K562 (cell line): ENCODE data around the gene ADI1. TPM values are rescaled to one million over a fixed set of nuclear protein-coding genes. Genes with fewer than 3 reads are reported as not detected.

Source experiments
- CXXC5 ChIP-seq: fragments of 250-450 bp; sonication (Bioruptor Pico); IDR thresholded peaks from 2 replicates; pipeline ENCODE4 v1.8.0; 2022; ENCODE audit warnings: inconsistent platforms, mild to moderate bottlenecking, moderate library complexity
- ESRRB ChIP-seq: fragments of 250-450 bp; sonication (Bioruptor Pico); IDR thresholded peaks from 2 replicates; pipeline ENCODE4 v1.5.0; 2020; ENCODE audit warnings: mild to moderate bottlenecking, moderate library complexity, borderline replicate concordance
- KLF10 ChIP-seq: fragments of 250-450 bp; sonication (Bioruptor Pico); IDR thresholded peaks from 2 replicates; pipeline ENCODE4 v1.6.1; 2021; ENCODE audit warnings: matching md5 sums
- MBD2 ChIP-seq: sonication (generic); IDR thresholded peaks from 2 replicates; pipeline ENCODE4 v1.6.1; 2016; ENCODE audit warnings: low read depth, borderline replicate concordance
- MLLT1 ChIP-seq, 2 experiments: fragments of 450-650 bp; IDR thresholded peaks; 2 replicates each; pipeline ENCODE4 v1.6.1; 2016
- POLR2A ChIP-seq: fragments of 450-650 bp; conservative IDR thresholded peaks from 2 replicates; pipeline ENCODE4 v1.6.1; 2016
- TAF1 ChIP-seq: IDR thresholded peaks from 2 replicates; pipeline ENCODE4 v1.6.1; 2011; ENCODE audit warnings: mild to moderate bottlenecking, low read length, moderate library complexity; ENCODE audit not compliant: insufficient read depth, control insufficient read depth, severe bottlenecking; ENCODE audit errors: extremely low read depth
- ZNF639 ChIP-seq, 2 experiments: fragments of 200-800 bp in 1 of 2; sonication (Bioruptor generic) in 1 of 2; sonication (generic) in 1 of 2; formaldehyde crosslinking in 1 of 2; IDR thresholded peaks in 1 of 2; conservative IDR thresholded peaks in 1 of 2; 2 replicates each; pipeline versions ENCODE4 v1.5.0 to v1.6.1; 2016 to 2020; ENCODE audit warnings: missing compliant biosample characterization in 1 of 2, missing genetic modification characterization in 1 of 2, missing genetic modification reagents in 1 of 2
- polyA plus RNA-seq, 8 experiments: library from polyadenylated mRNA; depleted of rRNA in 4 of 8; stranded (reverse) in 5 of 8; unstranded in 3 of 8; fragments of >200 nt; fragmentation: Nextera tagmentation in 2 of 8; fragmentation: Illumina TruSeq in 1 of 8; extraction: Ambion mirVana in 2 of 8; extraction: Trizol in 1 of 8; gene quantifications; 2 replicates each; pipeline versions ENCODE4 v1.2.1 to v1.2.3, GENCODE V29; 2011 to 2014; ENCODE audit warnings: inconsistent platforms in 1 of 8, missing spikeins in 1 of 8
- total RNA-seq, 7 experiments: library from RNA; depleted of rRNA in 6 of 7; stranded (reverse); fragments of >200 nt in 6 of 7; fragmentation: Illumina TruSeq in 2 of 7; extraction: Trizol in 2 of 7; gene quantifications; 2 replicates each; pipeline versions ENCODE4 v1.2.1 to v1.2.3, GENCODE V29; 2011 to 2021; ENCODE audit warnings: low replicate concordance in 1 of 7

The ADI1 gene
- total and polyA plus RNA-seq, 9 of the 15 experiments (the other 6 are each of a cell fraction or from before 2014, with no cell fraction given): 6.1 to 51.0 (median 27.1) TPM

- TF ChIP-seq ZNF639 (CRISPR knock-in tag; conservative IDR thresholded peaks at IDR 0.05 in 1 of 2, IDR thresholded peaks at IDR 0.05 in 1 of 2) (peak in 1 of 2 experiments; percentile 76; a peak in 2 of 4 replicates), ESRRB (CRISPR knock-in tag) (0 out of 2 replicates have a peak, but pooled peaks have one; percentile 44), CXXC5 (CRISPR knock-in tag) (peak; percentile 71), TAF1 (peak; percentile 89), POLR2A (peak; percentile 95), MBD2 (peak; percentile 67; the same call in 1 of the 2 replicates), KLF10 (no peak), MLLT1 (IDR thresholded peaks at IDR 0.05) (peak in 1 of 2 experiments; percentile 39; a peak in 1 of 4 replicates)
Measured at GRCh38 chr2:3558205-3559014, 39.1 kb upstream of the ADI1 start, which contains the start of gene RNASEH1 (continued).
